Measurements from ENCODE around the gene RBFOX2. TPM values are rescaled to one million over a fixed set of nuclear protein-coding genes. Genes with fewer than 3 reads are reported as not detected.

The RBFOX2 gene
- total RNA-seq, 2 experiments from 2014 or later: 1.9 to 2.4 TPM

DNA sequence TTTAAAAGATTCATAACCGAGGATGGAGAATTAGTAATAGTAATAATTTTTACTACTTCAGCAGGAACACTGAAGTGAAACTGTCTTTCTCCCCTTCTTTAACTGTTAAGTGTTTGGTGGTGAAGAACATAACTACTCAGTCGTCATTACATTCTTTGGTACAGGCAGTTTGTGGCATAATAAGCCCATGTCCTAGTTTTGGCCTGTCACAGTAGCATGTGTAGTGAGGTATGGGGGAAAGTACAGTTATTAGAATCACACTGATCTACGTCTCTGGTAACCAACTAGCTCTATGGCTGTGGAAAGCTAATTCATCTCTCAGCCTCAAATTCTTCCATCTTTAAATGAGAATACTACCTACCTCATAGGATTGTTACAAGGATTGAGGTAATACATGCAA is 71.8 kb downstream of the RBFOX2 start:
- Mint-ChIP-seq H3K36me3 (ENCODE audit: low read depth) (no peaks in the 10 kb centered on the region), H3K27me3 (no peaks in the 10 kb centered on the region), H3K4me3 (no peak overlapping the region), H3K27ac (no peak overlapping the region), H3K9me3 (no peaks in the 10 kb centered on the region), H3K4me1 (ENCODE audit: low read depth) (no peaks in the 10 kb centered on the region)
- Histone ChIP-seq H3K36me3 (ENCODE audit: insufficient read depth, low read length) (no peaks in the 10 kb centered on the region), H3K9me3 (ENCODE audit: control insufficient read depth in 1 of 2, insufficient read depth in 1 of 2, low read length in 2 of 2) (no peaks in the 10 kb centered on the region), H3K4me1 (ENCODE audit: insufficient read depth, low read length) (no peaks in the 10 kb centered on the region), H3K27ac (ENCODE audit: low read depth in 1 of 2, low read length in 2 of 2) (no peak overlapping the region), H3K27me3 (ENCODE audit: control insufficient read depth in 1 of 2, insufficient read depth in 2 of 2, low read length in 2 of 2) (no peaks in the 10 kb centered on the region), H3K4me3 (ENCODE audit: low read length) (no peak overlapping the region)
- ChIA-PET POLR2A (no interaction called here), CTCF (no interaction called here)
- intact Hi-C loops (cut with DNase I, micrococcal nuclease): no loop called here
- TF ChIP-seq, protein P1, sequence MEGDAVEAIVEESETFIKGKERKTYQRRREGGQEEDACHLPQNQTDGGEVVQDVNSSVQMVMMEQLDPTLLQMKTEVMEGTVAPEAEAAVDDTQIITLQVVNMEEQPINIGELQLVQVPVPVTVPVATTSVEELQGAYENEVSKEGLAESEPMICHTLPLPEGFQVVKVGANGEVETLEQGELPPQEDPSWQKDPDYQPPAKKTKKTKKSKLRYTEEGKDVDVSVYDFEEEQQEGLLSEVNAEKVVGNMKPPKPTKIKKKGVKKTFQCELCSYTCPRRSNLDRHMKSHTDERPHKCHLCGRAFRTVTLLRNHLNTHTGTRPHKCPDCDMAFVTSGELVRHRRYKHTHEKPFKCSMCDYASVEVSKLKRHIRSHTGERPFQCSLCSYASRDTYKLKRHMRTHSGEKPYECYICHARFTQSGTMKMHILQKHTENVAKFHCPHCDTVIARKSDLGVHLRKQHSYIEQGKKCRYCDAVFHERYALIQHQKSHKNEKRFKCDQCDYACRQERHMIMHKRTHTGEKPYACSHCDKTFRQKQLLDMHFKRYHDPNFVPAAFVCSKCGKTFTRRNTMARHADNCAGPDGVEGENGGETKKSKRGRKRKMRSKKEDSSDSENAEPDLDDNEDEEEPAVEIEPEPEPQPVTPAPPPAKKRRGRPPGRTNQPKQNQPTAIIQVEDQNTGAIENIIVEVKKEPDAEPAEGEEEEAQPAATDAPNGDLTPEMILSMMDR (IDR thresholded peaks at IDR 0.05): no peak
- no peak for DNase-seq
- ATAC-seq (ENCODE audit: poor library complexity): no peak

DNA sequence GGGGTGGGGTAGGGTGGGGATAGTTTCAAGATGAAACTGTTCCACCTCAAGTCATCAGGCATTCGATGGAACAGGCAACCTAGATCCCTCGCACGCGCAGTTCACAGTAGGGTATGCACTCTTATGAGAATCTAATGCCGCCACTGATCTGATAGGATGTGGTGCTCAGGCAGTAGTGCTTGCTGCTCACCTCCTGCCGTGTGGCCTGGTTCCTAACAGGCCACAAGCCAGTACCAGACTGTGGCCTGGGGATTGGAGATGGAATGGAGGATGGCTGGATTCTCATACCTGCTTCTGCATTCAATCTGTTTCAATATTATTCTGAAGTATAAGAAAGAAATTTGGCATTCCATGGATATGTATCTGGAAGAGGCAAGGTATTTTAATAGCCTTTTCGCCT is 73.1 kb downstream of the RBFOX2 start:
- Mint-ChIP-seq H3K4me1 (ENCODE audit: low read depth) (no peaks in the 10 kb centered on the region), H3K27ac (no peak overlapping the region), H3K4me3 (no peak overlapping the region), H3K27me3 (no peaks in the 10 kb centered on the region), H3K9me3 (no peaks in the 10 kb centered on the region), H3K36me3 (ENCODE audit: low read depth) (no peaks in the 10 kb centered on the region)
- H3K9me3 ChIP-seq (ENCODE audit: control insufficient read depth in 1 of 2, insufficient read depth in 1 of 2, low read length in 2 of 2): no peaks in the 10 kb centered on the region
- POLR2A ChIA-PET: no interaction called here
- intact Hi-C loops (cut with DNase I, micrococcal nuclease): no loop called here
- no peak overlapping the region for H3K27ac ChIP-seq (ENCODE audit: low read depth in 1 of 2, low read length in 2 of 2)
- H3K27me3 ChIP-seq (ENCODE audit: control insufficient read depth in 1 of 2, insufficient read depth in 2 of 2, low read length in 2 of 2): peaks cover 0 to 1% of the 10 kb centered on the region in 2 experiments
- no peak overlapping the region for H3K4me3 ChIP-seq (ENCODE audit: low read length)
- no peaks in the 10 kb centered on the region for H3K36me3 ChIP-seq (ENCODE audit: insufficient read depth, low read length)
- CTCF ChIA-PET: no interaction called here
- TF ChIP-seq, protein P1 (IDR thresholded peaks at IDR 0.05): no peak
- DNase-seq: no peak
- no peak for ATAC-seq (ENCODE audit: poor library complexity)
- no peaks in the 10 kb centered on the region for H3K4me1 ChIP-seq (ENCODE audit: insufficient read depth, low read length)

DNA sequence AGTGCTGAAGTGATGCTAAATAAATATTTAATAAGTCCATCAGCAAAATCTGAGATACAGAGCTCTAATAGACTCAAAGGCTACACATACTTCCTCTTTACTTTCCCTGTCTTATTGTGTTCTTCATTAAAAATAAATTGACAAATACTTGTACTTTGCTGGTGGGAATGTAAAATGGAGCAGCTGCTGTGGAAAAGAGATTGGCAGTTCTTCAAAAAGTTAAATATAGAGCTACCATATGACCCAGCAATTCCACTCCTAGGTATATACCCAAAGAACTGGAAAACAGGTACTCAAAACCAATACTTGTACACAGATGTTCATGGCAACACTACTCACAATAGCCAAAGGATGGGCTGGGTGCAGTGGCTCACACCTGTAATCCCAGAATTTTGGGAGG is 76.0 kb downstream of the RBFOX2 start:
- H3K27me3 ChIP-seq (ENCODE audit: control insufficient read depth in 1 of 2, insufficient read depth in 2 of 2, low read length in 2 of 2): peaks cover 0 to 3% of the 10 kb centered on the region in 2 experiments
- Mint-ChIP-seq H3K4me1 (ENCODE audit: low read depth) (no peaks in the 10 kb centered on the region), H3K27ac (no peak overlapping the region), H3K4me3 (no peak overlapping the region), H3K27me3 (no peaks in the 10 kb centered on the region), H3K9me3 (no peaks in the 10 kb centered on the region), H3K36me3 (ENCODE audit: low read depth) (no peaks in the 10 kb centered on the region)
- POLR2A ChIA-PET: no interaction called here
- ATAC-seq (ENCODE audit: poor library complexity) (no peak), DNase-seq (no peak)
- CTCF ChIA-PET: no interaction called here
- intact Hi-C loops (cut with DNase I, micrococcal nuclease): no loop called here
- H3K4me3 ChIP-seq (ENCODE audit: low read length): no peak overlapping the region
- TF ChIP-seq, protein P1 (IDR thresholded peaks at IDR 0.05): no peak
- H3K27ac ChIP-seq (ENCODE audit: low read depth in 1 of 2, low read length in 2 of 2): no peak overlapping the region
- no peaks in the 10 kb centered on the region for H3K9me3 ChIP-seq (ENCODE audit: control insufficient read depth in 1 of 2, insufficient read depth in 1 of 2, low read length in 2 of 2)
- no peaks in the 10 kb centered on the region for H3K4me1 ChIP-seq (ENCODE audit: insufficient read depth, low read length)
- no peaks in the 10 kb centered on the region for H3K36me3 ChIP-seq (ENCODE audit: insufficient read depth, low read length)
